BJ (cell line): ENCODE data around the gene NAALADL2. TPM values are rescaled to one million over a fixed set of nuclear protein-coding genes. Genes with fewer than 3 reads are reported as not detected.
"Not testable (repeated sequence)": the region's sequence is repeated elsewhere in the genome, so short reads cannot be mapped to it uniquely, and the experiment has no call there.

Experiments used
- CTCF ChIA-PET: fragments of 350-600 bp; formaldehyde crosslinking; extraction: SDS; loops from one replicate; lab custom pipeline; 2021; ENCODE audit warnings: antibody characterized with exemption, inconsistent platforms; lab: Yijun Ruan, JAX
- POLR2A ChIA-PET: fragments of 300-600 bp; sonication (Branson Sonifier 250); formaldehyde crosslinking; extraction: SDS; loops from one replicate; lab custom pipeline; 2021; ENCODE audit warnings: antibody characterized with exemption; lab: Charles Lee
- DNase-seq: peaks from one replicate; pipeline ENCODE4 v3.0.0-alpha.2; 2011; ENCODE audit warnings: low read depth
- H3K27me3 ChIP-seq: 2 replicates; pipeline ENCODE4 v1.6.0; 2011; ENCODE audit warnings: low read length; ENCODE audit not compliant: control insufficient read depth, insufficient read depth
- H3K36me3 ChIP-seq: 2 replicates; pipeline ENCODE4 v1.5.1; 2011; ENCODE audit warnings: low read length; ENCODE audit not compliant: control insufficient read depth, insufficient read depth
- H3K4me3 ChIP-seq: 2 replicates; pipeline ENCODE4 v1.5.1; 2011; ENCODE audit warnings: low read depth, mild to moderate bottlenecking, control low read depth, low read length
- CTCF ChIP-seq: IDR thresholded peaks from 2 replicates; pipeline ENCODE4 v1.5.1; 2011; ENCODE audit warnings: low read depth, mild to moderate bottlenecking, control low read depth, inconsistent platforms, low read length, moderate library complexity; ENCODE audit not compliant: insufficient read depth
- polyA plus RNA-seq: library from polyadenylated mRNA; depleted of rRNA; stranded (reverse); fragments of >200 nt; gene quantifications from 2 replicates; pipeline ENCODE4 v1.2.3, GENCODE V29; 2011

NAALADL2 gene
- polyA plus RNA-seq, 1 experiment: 3.6 TPM

GRCh38 chr3:175270866-175271265 is 411.7 kb downstream of the NAALADL2 start:
- DNase-seq: no peak
- Histone ChIP-seq H3K36me3 (no peaks in the 10 kb centered on the region), H3K27me3 (no peaks in the 10 kb centered on the region), H3K4me3 (no peak overlapping the region)
- POLR2A ChIA-PET: no interaction called here
- CTCF ChIA-PET: interaction anchor here (0.7 kb wide), 2 partner anchors 43 to 162 kb away, joined by 3 read pairs; no protein-coding TSS in a partner anchor
- no peak for TF ChIP-seq CTCF

GRCh38 chr3:175271465-175271864 is 412.3 kb downstream of the NAALADL2 start:
- H3K27me3 ChIP-seq, CTCF ChIA-PET, DNase-seq, POLR2A ChIA-PET, H3K36me3 ChIP-seq, H3K4me3 ChIP-seq: not testable (repeated sequence)

- H3K27me3 ChIP-seq: no peaks in the 10 kb centered on the region
- ChIA-PET CTCF (no interaction called here), POLR2A (no interaction called here)
- H3K4me3 ChIP-seq: no peak overlapping the region
- no peak for DNase-seq
- H3K36me3 ChIP-seq: no peaks in the 10 kb centered on the region
- TF ChIP-seq CTCF: no peak
These were observed 413.3 kb downstream of the NAALADL2 start for GRCh38 chr3:175272392-175272791.

- TF ChIP-seq CTCF: no peak
- no peak for DNase-seq
- Histone ChIP-seq H3K36me3 (no peaks in the 10 kb centered on the region), H3K27me3 (no peaks in the 10 kb centered on the region), H3K4me3 (no peak overlapping the region)
- ChIA-PET CTCF (no interaction called here), POLR2A (no interaction called here)
These were observed 414.4 kb downstream of the NAALADL2 start for GRCh38 chr3:175273573-175273972.

GRCh38 chr3:175274056-175274455 is 414.9 kb downstream of the NAALADL2 start:
- Histone ChIP-seq H3K27me3 (no peaks in the 10 kb centered on the region), H3K36me3 (no peaks in the 10 kb centered on the region), H3K4me3 (no peak overlapping the region)
- CTCF ChIA-PET: no interaction called here
- DNase-seq: no peak
- TF ChIP-seq CTCF: no peak
- POLR2A ChIA-PET: no interaction called here
